HG02623 (cell line): Measurements from ENCODE around the gene COL4A2.

Experiments
- ATAC-seq: cut with Tn5 transposase; IDR thresholded peaks from one replicate; pipeline ENCODE4 v1.9.1; 2021; ENCODE audit warnings: moderate library complexity; ENCODE audit not compliant: unreplicated experiment

Gene COL4A2

GRCh38 chr13:110413016-110413675 is 106.1 kb downstream of the COL4A2 start:
- no peak for ATAC-seq

- no peak for ATAC-seq
Measured at GRCh38 chr13:110413676-110414040, 106.6 kb downstream of the COL4A2 start.

- ATAC-seq, result no peak
Measured at GRCh38 chr13:110414283-110414682, 107.2 kb downstream of the COL4A2 start.

- ATAC-seq, result no peak
Measured at GRCh38 chr13:110414931-110415330, 107.8 kb downstream of the COL4A2 start.

- ATAC-seq, result no peak
Measured at GRCh38 chr13:110415669-110416068, 108.6 kb downstream of the COL4A2 start.

- no peak for ATAC-seq
Measured at GRCh38 chr13:110416131-110417025, 109.3 kb downstream of the COL4A2 start.

GRCh38 chr13:110418944-110419343 is 111.9 kb downstream of the COL4A2 start:
- peak; percentile 11 for ATAC-seq

GRCh38 chr13:110419381-110419791 is 112.3 kb downstream of the COL4A2 start:
- peak; percentile 54 for ATAC-seq

- ATAC-seq, result no peak
Measured at GRCh38 chr13:110419946-110420345, 112.9 kb downstream of the COL4A2 start.

- ATAC-seq, result no peak
Measured at GRCh38 chr13:110420626-110421025, 113.5 kb downstream of the COL4A2 start.

- ATAC-seq, result no peak
Measured at GRCh38 chr13:110421061-110421460, 114.0 kb downstream of the COL4A2 start.

- ATAC-seq, result no peak
Measured at GRCh38 chr13:110421696-110422385, 114.8 kb downstream of the COL4A2 start.

- ATAC-seq, result no peak
Measured at GRCh38 chr13:110422913-110423688, 116.0 kb downstream of the COL4A2 start.

GRCh38 chr13:110423689-110424302 is 116.7 kb downstream of the COL4A2 start:
- ATAC-seq, result no peak

GRCh38 chr13:110424569-110425443 is 117.7 kb downstream of the COL4A2 start:
- no peak for ATAC-seq

- no peak for ATAC-seq
Measured at GRCh38 chr13:110425444-110425780, 118.3 kb downstream of the COL4A2 start.

- no peak for ATAC-seq
Measured at GRCh38 chr13:110426735-110427134, 119.7 kb downstream of the COL4A2 start.

GRCh38 chr13:110428313-110428712 is 121.2 kb downstream of the COL4A2 start:
- ATAC-seq, result no peak
